Neutrophil (primary cell): ENCODE measurements around the gene PSD2.

Experiments
- H3K27ac ChIP-seq: fragments of 200-600 bp; sonication (generic); 2 replicates; pipeline ENCODE4 v1.5.1; 2016; ENCODE audit warnings: mild to moderate bottlenecking, moderate library complexity
- H3K27me3 ChIP-seq: fragments of 200-600 bp; sonication (generic); 2 replicates; pipeline ENCODE4 v1.6.0; 2016; ENCODE audit warnings: mild to moderate bottlenecking
- H3K36me3 ChIP-seq: fragments of 200-600 bp; sonication (generic); 2 replicates; pipeline ENCODE4 v1.5.1; 2017
- H3K4me1 ChIP-seq, 2 experiments: fragments of 200-600 bp in 1 of 2; sonication (generic) in 1 of 2; 1 replicate in 1 of 2; 2 replicates in 1 of 2; pipeline versions ENCODE4 v1.5.1 to v1.6.1; 2013 to 2016; ENCODE audit warnings: low read depth in 1 of 2, low read length in 1 of 2, mild to moderate bottlenecking in 1 of 2, moderate library complexity in 1 of 2; ENCODE audit not compliant: control insufficient read depth in 1 of 2, insufficient read depth in 1 of 2
- H3K4me3 ChIP-seq, 2 experiments: fragments of 200-600 bp in 1 of 2; sonication (generic) in 1 of 2; 1 replicate in 1 of 2; 2 replicates in 1 of 2; pipeline ENCODE4 v1.5.1; 2013 to 2016; ENCODE audit warnings: low read depth in 1 of 2, low read length in 1 of 2, mild to moderate bottlenecking in 1 of 2, moderate library complexity in 1 of 2
- H3K9me3 ChIP-seq: fragments of 200-600 bp; sonication (generic); 2 replicates; pipeline ENCODE4 v1.5.1; 2016
- CTCF ChIP-seq: fragments of 200-600 bp; sonication (generic); IDR thresholded peaks from 2 replicates; pipeline ENCODE4 v1.5.1; 2016; ENCODE audit warnings: antibody characterized with exemption

PSD2 gene

GRCh38 chr5:139751236-139751635 is 44.4 kb upstream of the PSD2 start:
- TF ChIP-seq CTCF = no peak
- Histone ChIP-seq H3K4me3 (no peak overlapping the region), H3K36me3 (no peaks in the 10 kb centered on the region), H3K4me1 (peaks cover 4 to 15% of the 10 kb centered on the region in 2 experiments), H3K27ac (no peak overlapping the region), H3K9me3 (no peaks in the 10 kb centered on the region), H3K27me3 (peaks cover 100% of the 10 kb centered on the region)

DNA sequence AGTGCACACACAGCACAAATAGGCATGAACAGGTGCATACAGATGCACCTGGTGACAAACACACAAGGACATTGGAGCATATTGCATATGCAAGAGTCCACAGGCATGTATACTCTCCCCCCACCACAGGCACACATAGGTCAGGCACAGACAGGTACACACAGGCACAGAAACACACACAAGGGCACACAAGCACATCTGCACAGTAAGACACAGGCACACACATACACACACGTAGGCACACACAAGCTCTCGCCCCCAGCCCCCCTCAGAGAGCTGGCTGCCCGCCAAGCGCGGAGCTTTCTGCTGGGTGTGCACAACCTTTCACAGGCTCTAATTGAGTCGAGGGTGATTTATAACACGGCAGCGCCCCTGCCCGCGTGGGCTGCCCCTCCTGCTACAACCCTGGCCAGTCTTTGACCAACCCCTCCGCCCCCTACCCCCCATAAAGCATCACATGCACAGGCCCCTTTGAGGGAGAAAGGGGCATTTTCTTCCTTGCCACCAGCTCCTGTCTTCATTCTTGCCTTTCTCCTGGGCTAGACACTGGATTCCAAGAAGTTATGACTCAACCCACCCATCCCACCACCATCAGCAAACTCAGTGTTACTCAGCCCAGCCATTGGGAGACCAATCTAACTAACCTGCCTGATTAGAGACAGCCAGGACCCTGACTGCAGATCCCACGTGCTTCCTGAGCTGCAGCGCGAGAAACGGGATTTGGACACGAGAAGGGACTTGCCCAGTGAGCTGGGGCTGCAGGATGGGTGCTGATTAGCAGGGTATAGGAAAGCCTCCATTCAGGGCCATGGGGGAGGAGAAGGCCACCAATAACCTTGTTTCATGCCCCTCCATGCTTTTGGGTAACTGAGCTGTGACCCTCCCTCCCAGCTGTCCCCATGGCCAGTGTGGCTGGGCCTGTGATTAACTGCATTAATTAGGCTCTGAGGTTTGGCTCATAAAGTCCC is 42.8 kb upstream of the PSD2 start:
- Histone ChIP-seq H3K27me3 (peaks cover 100% of the 10 kb centered on the region), H3K4me3 (no peak overlapping the region), H3K9me3 (no peaks in the 10 kb centered on the region), H3K27ac (no peak overlapping the region), H3K4me1 (no peaks in the 10 kb centered on the region), H3K36me3 (no peaks in the 10 kb centered on the region)
- TF ChIP-seq CTCF = no peak

- peaks cover 100% of the 10 kb centered on the region for H3K27me3 ChIP-seq
- no peak overlapping the region for H3K4me3 ChIP-seq
- no peaks in the 10 kb centered on the region for H3K36me3 ChIP-seq
- H3K27ac ChIP-seq = no peak overlapping the region
- H3K9me3 ChIP-seq = no peaks in the 10 kb centered on the region
- no peaks in the 10 kb centered on the region for H3K4me1 ChIP-seq
- TF ChIP-seq CTCF = no peak
These were observed 39.5 kb upstream of the PSD2 start for GRCh38 chr5:139755892-139756671.

DNA sequence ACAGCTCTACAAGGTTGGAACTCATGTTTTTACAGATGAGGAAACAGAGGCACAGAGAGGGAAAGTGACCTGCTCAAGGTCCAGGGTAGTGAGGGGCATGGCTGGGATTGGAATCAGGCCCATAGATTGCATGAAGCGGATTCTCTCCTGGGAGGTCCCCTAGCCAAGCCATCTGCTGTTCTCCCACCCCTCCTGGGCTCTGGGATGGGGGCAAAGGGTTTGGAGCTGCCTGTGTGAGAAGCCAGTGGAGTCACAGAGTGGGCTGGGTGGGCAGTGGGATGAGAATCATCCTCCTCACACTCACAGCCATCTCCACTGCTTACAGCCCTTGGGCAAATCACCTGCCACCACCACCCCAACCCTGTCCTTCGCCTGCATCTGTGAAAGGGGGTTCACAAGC is 38.6 kb upstream of the PSD2 start:
- no peaks in the 10 kb centered on the region for H3K36me3 ChIP-seq
- no peaks in the 10 kb centered on the region for H3K4me1 ChIP-seq
- H3K27ac ChIP-seq = no peak overlapping the region
- H3K4me3 ChIP-seq = no peak overlapping the region
- no peak for TF ChIP-seq CTCF
- peaks cover 100% of the 10 kb centered on the region for H3K27me3 ChIP-seq
- no peaks in the 10 kb centered on the region for H3K9me3 ChIP-seq

- Histone ChIP-seq H3K27ac (no peak overlapping the region), H3K9me3 (no peaks in the 10 kb centered on the region), H3K4me3 (no peak overlapping the region), H3K36me3 (no peaks in the 10 kb centered on the region), H3K27me3 (peaks cover 100% of the 10 kb centered on the region), H3K4me1 (no peaks in the 10 kb centered on the region)
- no peak for TF ChIP-seq CTCF
These were observed 37.7 kb upstream of the PSD2 start for GRCh38 chr5:139757727-139758509.
